BJ (cell line): Measurements from ENCODE around the gene CYB5A. TPM values are rescaled to one million over a fixed set of nuclear protein-coding genes. Genes with fewer than 3 reads are reported as not detected.

Experiments
- CTCF ChIA-PET: fragments of 350-600 bp; formaldehyde crosslinking; extraction: SDS; loops from one replicate; lab custom pipeline; 2021; ENCODE audit warnings: antibody characterized with exemption, inconsistent platforms; lab: Yijun Ruan, JAX
- POLR2A ChIA-PET: fragments of 300-600 bp; sonication (Branson Sonifier 250); formaldehyde crosslinking; extraction: SDS; loops from one replicate; lab custom pipeline; 2021; ENCODE audit warnings: antibody characterized with exemption; lab: Charles Lee
- DNase-seq: peaks from one replicate; pipeline ENCODE4 v3.0.0-alpha.2; 2011; ENCODE audit warnings: low read depth
- H3K27me3 ChIP-seq: 2 replicates; pipeline ENCODE4 v1.6.0; 2011; ENCODE audit warnings: low read length; ENCODE audit not compliant: control insufficient read depth, insufficient read depth
- H3K36me3 ChIP-seq: 2 replicates; pipeline ENCODE4 v1.5.1; 2011; ENCODE audit warnings: low read length; ENCODE audit not compliant: control insufficient read depth, insufficient read depth
- H3K4me3 ChIP-seq: 2 replicates; pipeline ENCODE4 v1.5.1; 2011; ENCODE audit warnings: low read depth, mild to moderate bottlenecking, control low read depth, low read length
- CTCF ChIP-seq: IDR thresholded peaks from 2 replicates; pipeline ENCODE4 v1.5.1; 2011; ENCODE audit warnings: low read depth, mild to moderate bottlenecking, control low read depth, inconsistent platforms, low read length, moderate library complexity; ENCODE audit not compliant: insufficient read depth
- polyA plus RNA-seq: library from polyadenylated mRNA; depleted of rRNA; stranded (reverse); fragments of >200 nt; gene quantifications from 2 replicates; pipeline ENCODE4 v1.2.3, GENCODE V29; 2011

CYB5A gene
- polyA plus RNA-seq, 1 experiment, result 66.0 TPM

- DNase-seq, result no peak
- ChIA-PET POLR2A (no interaction called here), CTCF (interaction anchor here (1.1 kb wide), 1 partner anchor 19 kb away, joined by 3 read pairs; no protein-coding TSS in a partner anchor)
- H3K4me3 ChIP-seq, result no peak overlapping the region
- peaks cover 9% of the 10 kb centered on the region for H3K27me3 ChIP-seq
- TF ChIP-seq CTCF, result no peak
- H3K36me3 ChIP-seq, result no peaks in the 10 kb centered on the region
Observed at GRCh38 chr18:74242438-74243096, 49.2 kb downstream of the CYB5A start.

- Histone ChIP-seq H3K4me3 (no peak overlapping the region), H3K27me3 (peaks cover 9% of the 10 kb centered on the region), H3K36me3 (no peaks in the 10 kb centered on the region)
- DNase-seq, result no peak
- POLR2A ChIA-PET, result no interaction called here
- no peak for TF ChIP-seq CTCF
- CTCF ChIA-PET, result interaction anchor here (1.0 kb wide), 1 partner anchor 100 kb away, joined by 4 read pairs; no protein-coding TSS in a partner anchor
Observed at GRCh38 chr18:74241970-74242369, 49.8 kb downstream of the CYB5A start.

GRCh38 chr18:74241426-74241825 lies 50.3 kb downstream of the CYB5A start:
- DNase-seq, result no peak
- Histone ChIP-seq H3K27me3 (peaks cover 9% of the 10 kb centered on the region), H3K36me3 (no peaks in the 10 kb centered on the region), H3K4me3 (no peak overlapping the region)
- ChIA-PET POLR2A (no interaction called here), CTCF (interaction anchor here (1.0 to 1.2 kb wide), 2 partner anchors 13 to 100 kb away, joined by 3 to 4 read pairs; no protein-coding TSS in a partner anchor)
- no peak for TF ChIP-seq CTCF

- POLR2A ChIA-PET, result no interaction called here
- CTCF ChIA-PET, result no interaction called here
- no peaks in the 10 kb centered on the region for H3K36me3 ChIP-seq
- no peak for TF ChIP-seq CTCF
- H3K27me3 ChIP-seq, result peaks cover 11% of the 10 kb centered on the region
- no peak overlapping the region for H3K4me3 ChIP-seq
- no peak for DNase-seq
Observed at GRCh38 chr18:74239567-74239966, 52.2 kb downstream of the CYB5A start.

- ChIA-PET CTCF (interaction anchor here (0.9 kb wide), 1 partner anchor 76 kb away, joined by 3 read pairs; no protein-coding TSS in a partner anchor), POLR2A (no interaction called here)
- DNase-seq, result no peak
- H3K36me3 ChIP-seq, result no peaks in the 10 kb centered on the region
- TF ChIP-seq CTCF, result no peak
- no peak overlapping the region for H3K4me3 ChIP-seq
- peaks cover 4% of the 10 kb centered on the region for H3K27me3 ChIP-seq
Observed at GRCh38 chr18:74234326-74235171, 57.2 kb downstream of the CYB5A start.
